ENCODE data around the gene FCGR1A. TPM values are rescaled to one million over a fixed set of nuclear protein-coding genes. Genes with fewer than 3 reads are reported as not detected.
"Not testable (repeated sequence)": the region's sequence is repeated elsewhere in the genome, so short reads cannot be mapped to it uniquely, and the experiment has no call there.

The FCGR1A gene
- total and polyA plus RNA-seq, 2 experiments from 2014 or later: 0.30 to 0.64 TPM

- H3K4me1 ChIP-seq (ENCODE audit: low read depth); H3K27me3 ChIP-seq; H3K36me3 ChIP-seq; H3K9me3 ChIP-seq (ENCODE audit: low read depth): not testable (repeated sequence)
- peak; percentile 43 to 45 for DNase-seq (ENCODE audit: low read depth in 1 of 2, low spot score in 1 of 2)
- H3K4me3 ChIP-seq: peak overlapping the region; percentile 36
- peak; percentile 30 for TF ChIP-seq CTCF (IDR thresholded peaks at IDR 0.05; ENCODE audit: low read depth, low read length)
- H3K27ac ChIP-seq: peak overlapping the region; percentile 57
Observed at GRCh38 chr1:149792502-149792901, 10.0 kb downstream of the FCGR1A start.

GRCh38 chr1:149792912-149793515 is 10.5 kb downstream of the FCGR1A start:
- H3K27me3 ChIP-seq; H3K9me3 ChIP-seq (ENCODE audit: low read depth); H3K4me1 ChIP-seq (ENCODE audit: low read depth); H3K27ac ChIP-seq; H3K36me3 ChIP-seq: not testable (repeated sequence)
- peak overlapping the region; percentile 36 for H3K4me3 ChIP-seq
- peak; percentile 59 to 61 for DNase-seq (ENCODE audit: low read depth in 1 of 2, low spot score in 1 of 2)

GRCh38 chr1:149793885-149794284 is 11.4 kb downstream of the FCGR1A start:
- H3K27me3 ChIP-seq; H3K4me3 ChIP-seq; H3K36me3 ChIP-seq; H3K9me3 ChIP-seq (ENCODE audit: low read depth); DNase-seq (ENCODE audit: low read depth in 1 of 2, low spot score in 1 of 2); H3K27ac ChIP-seq; H3K4me1 ChIP-seq (ENCODE audit: low read depth): not testable (repeated sequence)

GRCh38 chr1:149801628-149802027 is 19.1 kb downstream of the FCGR1A start:
- DNase-seq (ENCODE audit: low read depth in 1 of 2, low spot score in 1 of 2); H3K4me3 ChIP-seq; H3K27me3 ChIP-seq; H3K9me3 ChIP-seq (ENCODE audit: low read depth); H3K4me1 ChIP-seq (ENCODE audit: low read depth); H3K36me3 ChIP-seq; H3K27ac ChIP-seq: not testable (repeated sequence)

GRCh38 chr1:149804417-149805080 is 22.1 kb downstream of the FCGR1A start:
- H3K4me3 ChIP-seq; DNase-seq (ENCODE audit: low read depth in 1 of 2, low spot score in 1 of 2); H3K36me3 ChIP-seq; H3K27ac ChIP-seq; H3K4me1 ChIP-seq (ENCODE audit: low read depth); H3K9me3 ChIP-seq (ENCODE audit: low read depth); H3K27me3 ChIP-seq: not testable (repeated sequence)

GRCh38 chr1:149810697-149811405 is 28.4 kb downstream of the FCGR1A start:
- not testable (repeated sequence) for H3K9me3 ChIP-seq (ENCODE audit: low read depth); DNase-seq (ENCODE audit: low read depth in 1 of 2, low spot score in 1 of 2); H3K36me3 ChIP-seq; H3K4me1 ChIP-seq (ENCODE audit: low read depth); H3K27me3 ChIP-seq; H3K27ac ChIP-seq
- peak overlapping the region; percentile 30 for H3K4me3 ChIP-seq

GRCh38 chr1:149811514-149811889 is 29.0 kb downstream of the FCGR1A start:
- peak overlapping the region; percentile 30 for H3K4me3 ChIP-seq
- H3K9me3 ChIP-seq (ENCODE audit: low read depth); H3K27ac ChIP-seq; H3K4me1 ChIP-seq (ENCODE audit: low read depth); H3K36me3 ChIP-seq; H3K27me3 ChIP-seq: not testable (repeated sequence)
- DNase-seq (ENCODE audit: low read depth in 1 of 2, low spot score in 1 of 2): peak in 1 of 2 donors; percentile 13

GRCh38 chr1:149811890-149812829 is 29.7 kb downstream of the FCGR1A start:
- peak; percentile 86 to 93 for DNase-seq (ENCODE audit: low read depth in 1 of 2, low spot score in 1 of 2)
- Histone ChIP-seq H3K27ac (peak overlapping the region; percentile 88), H3K4me3 (peak overlapping the region; percentile 51)
- H3K36me3 ChIP-seq; H3K27me3 ChIP-seq; H3K9me3 ChIP-seq (ENCODE audit: low read depth); H3K4me1 ChIP-seq (ENCODE audit: low read depth): not testable (repeated sequence)

- peak; percentile 45 to 79 for DNase-seq (ENCODE audit: low read depth in 1 of 2, low spot score in 1 of 2)
- Histone ChIP-seq H3K27ac (peak overlapping the region; percentile 88), H3K4me3 (peak overlapping the region; percentile 51)
- H3K9me3 ChIP-seq (ENCODE audit: low read depth); H3K4me1 ChIP-seq (ENCODE audit: low read depth); H3K27me3 ChIP-seq; H3K36me3 ChIP-seq: not testable (repeated sequence)
Observed at GRCh38 chr1:149812893-149813801, 30.7 kb downstream of the FCGR1A start.

GRCh38 chr1:149820387-149820786 is 37.9 kb downstream of the FCGR1A start:
- H3K9me3 ChIP-seq (ENCODE audit: low read depth); H3K4me1 ChIP-seq (ENCODE audit: low read depth); H3K27ac ChIP-seq; DNase-seq (ENCODE audit: low read depth in 1 of 2, low spot score in 1 of 2); H3K27me3 ChIP-seq; H3K36me3 ChIP-seq; H3K4me3 ChIP-seq: not testable (repeated sequence)

GRCh38 chr1:149826555-149826954 is 44.1 kb downstream of the FCGR1A start:
- not testable (repeated sequence) for H3K27ac ChIP-seq; DNase-seq (ENCODE audit: low read depth in 1 of 2, low spot score in 1 of 2); H3K36me3 ChIP-seq; H3K9me3 ChIP-seq (ENCODE audit: low read depth); H3K27me3 ChIP-seq; H3K4me3 ChIP-seq; H3K4me1 ChIP-seq (ENCODE audit: low read depth)
